ENCODE results near the gene PATL1.

- TF ChIP-seq, protein P1, sequence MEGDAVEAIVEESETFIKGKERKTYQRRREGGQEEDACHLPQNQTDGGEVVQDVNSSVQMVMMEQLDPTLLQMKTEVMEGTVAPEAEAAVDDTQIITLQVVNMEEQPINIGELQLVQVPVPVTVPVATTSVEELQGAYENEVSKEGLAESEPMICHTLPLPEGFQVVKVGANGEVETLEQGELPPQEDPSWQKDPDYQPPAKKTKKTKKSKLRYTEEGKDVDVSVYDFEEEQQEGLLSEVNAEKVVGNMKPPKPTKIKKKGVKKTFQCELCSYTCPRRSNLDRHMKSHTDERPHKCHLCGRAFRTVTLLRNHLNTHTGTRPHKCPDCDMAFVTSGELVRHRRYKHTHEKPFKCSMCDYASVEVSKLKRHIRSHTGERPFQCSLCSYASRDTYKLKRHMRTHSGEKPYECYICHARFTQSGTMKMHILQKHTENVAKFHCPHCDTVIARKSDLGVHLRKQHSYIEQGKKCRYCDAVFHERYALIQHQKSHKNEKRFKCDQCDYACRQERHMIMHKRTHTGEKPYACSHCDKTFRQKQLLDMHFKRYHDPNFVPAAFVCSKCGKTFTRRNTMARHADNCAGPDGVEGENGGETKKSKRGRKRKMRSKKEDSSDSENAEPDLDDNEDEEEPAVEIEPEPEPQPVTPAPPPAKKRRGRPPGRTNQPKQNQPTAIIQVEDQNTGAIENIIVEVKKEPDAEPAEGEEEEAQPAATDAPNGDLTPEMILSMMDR (IDR thresholded peaks at IDR 0.05) = no peak
- no peak for TF ChIP-seq POLR2A (IDR thresholded peaks at IDR 0.05)
These were observed 7.4 kb upstream of the PATL1 start for GRCh38 chr11:59676205-59676604.

All from ovary (tissue), 3 donors.